GM18519 (cell line): ENCODE data around the gene SYDE1.

Experiments
- ATAC-seq: cut with Tn5 transposase; IDR thresholded peaks from one replicate; pipeline ENCODE4 v1.9.1; 2021; ENCODE audit warnings: mild to moderate bottlenecking, moderate library complexity; ENCODE audit not compliant: unreplicated experiment, low FRiP score

Gene SYDE1

DNA sequence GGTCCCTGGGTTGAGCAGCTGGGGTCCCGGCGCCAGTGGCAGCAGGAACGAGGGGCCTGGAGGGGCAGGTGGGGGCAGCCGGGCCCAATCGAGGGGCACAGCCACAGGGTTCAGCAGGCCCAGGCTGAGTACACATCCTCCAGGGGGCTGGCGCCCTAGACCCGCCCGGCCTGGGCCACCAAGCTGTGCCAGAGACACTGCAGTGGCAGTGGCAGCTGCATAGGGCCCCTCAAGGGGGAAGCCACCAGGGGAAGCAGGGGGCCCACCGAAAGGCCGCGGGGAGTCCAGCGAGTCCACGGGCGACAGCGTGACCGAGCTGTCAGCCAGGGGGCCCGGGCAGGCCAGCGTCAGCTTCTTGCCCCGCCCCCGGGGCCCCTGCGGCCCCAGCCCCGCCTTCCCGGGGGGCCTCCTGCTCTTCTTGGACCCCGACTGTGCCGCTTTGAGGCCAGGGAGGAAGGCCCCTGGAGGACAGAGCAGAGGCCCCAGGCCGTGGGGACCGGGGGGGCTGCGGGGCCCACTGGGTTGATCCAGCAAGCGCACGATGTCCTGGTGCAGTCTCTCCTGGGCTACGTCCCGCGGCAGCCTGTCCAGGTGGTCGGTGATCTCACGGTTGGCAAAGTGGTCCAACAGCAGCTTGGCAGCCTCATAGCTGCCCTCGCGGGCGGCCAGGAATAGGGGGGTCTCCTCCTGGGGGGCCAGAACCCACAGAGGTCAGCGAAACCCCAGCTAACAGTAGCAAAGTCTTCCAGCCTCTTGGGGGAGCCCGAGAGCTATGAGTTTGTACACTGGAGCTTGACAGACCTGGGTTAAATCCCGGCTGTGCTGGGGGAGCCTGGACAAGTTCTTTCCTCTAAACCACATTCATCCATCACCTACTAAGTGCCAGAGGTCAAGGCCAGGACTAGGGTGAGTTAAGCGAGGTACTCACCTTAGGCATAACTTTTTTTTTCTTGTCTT lies 54.1 kb downstream of the SYDE1 start:
- no peak for ATAC-seq
